Hippocampal formation (tissue), 2 donors: ENCODE data around the gene GINS2.

Source experiments
- DNase-seq, 2 donors: peaks; one replicate each; lab custom pipeline; 2025; lab: John Stamatoyannopoulos, UW

Gene GINS2

DNA sequence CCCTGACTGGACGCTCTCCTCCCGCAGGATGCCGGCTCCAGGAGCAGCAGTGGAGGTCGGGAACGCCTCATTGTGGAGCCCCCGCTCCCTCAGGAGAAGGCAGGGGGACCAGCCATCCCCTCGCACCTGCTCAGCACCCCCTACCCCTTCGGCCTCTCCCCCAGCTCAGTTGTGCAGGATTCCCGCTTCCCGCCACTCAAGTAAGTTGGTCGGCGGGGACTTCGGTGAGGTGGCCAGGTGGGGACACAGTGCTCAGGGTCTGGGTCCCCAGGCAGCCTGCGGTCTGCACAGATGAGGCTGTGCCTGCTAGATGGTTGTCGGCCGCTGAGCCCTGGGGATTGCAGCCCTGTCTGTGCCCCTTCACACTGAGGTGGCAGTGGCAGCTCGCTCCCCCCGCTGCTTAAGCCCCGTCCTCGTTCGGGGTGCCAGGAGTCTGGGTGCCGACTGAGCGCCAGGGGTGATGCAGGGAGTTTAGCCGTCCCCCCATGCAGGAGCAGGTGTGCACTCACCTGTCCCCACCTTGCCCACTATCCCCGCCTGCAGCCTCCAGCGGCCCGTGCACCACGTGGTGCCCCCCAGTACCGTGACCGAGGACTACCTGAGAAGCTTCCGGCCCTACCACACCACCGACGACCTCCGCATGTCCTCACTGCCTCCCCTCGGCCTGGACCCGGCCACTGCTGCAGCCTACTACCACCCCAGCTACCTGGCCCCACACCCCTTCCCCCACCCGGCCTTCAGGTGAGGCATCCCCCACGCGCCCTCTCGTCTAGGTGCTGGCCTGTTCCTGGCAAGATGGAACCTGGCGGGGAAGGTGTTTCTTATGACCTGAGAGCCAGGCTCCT is 34.3 kb downstream of the GINS2 start:
- no peak for DNase-seq

DNA sequence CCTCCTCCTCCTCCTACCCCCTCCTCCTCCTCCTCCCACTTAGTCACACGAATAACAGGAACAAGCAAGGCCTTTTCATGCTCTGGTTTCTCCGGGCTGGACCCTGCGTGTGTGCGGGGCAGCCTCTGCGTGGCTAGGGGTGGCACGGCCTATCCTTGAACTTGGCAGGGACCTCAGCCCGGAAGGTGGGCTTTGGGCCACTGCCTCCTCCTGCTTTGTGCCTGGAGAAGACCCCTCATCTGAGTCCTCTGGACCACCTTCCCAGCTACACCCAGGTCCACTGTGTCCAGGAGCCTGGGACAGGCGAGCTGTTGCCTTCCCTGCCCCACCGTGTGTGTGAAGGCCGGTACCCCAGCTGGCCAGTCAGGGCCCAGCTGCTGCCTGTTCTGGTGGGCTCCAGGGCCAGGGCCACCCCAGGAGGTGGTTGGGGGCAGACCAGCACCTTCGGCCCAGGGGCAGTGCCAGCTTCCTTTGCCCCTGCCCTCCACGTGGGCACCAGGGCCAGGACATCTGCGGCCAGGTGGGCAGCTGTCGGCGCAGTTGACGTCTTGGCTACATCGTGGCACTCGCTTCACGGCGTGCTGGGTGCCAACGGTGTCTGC is 35.4 kb downstream of the GINS2 start:
- DNase-seq = peak in 1 of 2 donors; percentile 57

DNA sequence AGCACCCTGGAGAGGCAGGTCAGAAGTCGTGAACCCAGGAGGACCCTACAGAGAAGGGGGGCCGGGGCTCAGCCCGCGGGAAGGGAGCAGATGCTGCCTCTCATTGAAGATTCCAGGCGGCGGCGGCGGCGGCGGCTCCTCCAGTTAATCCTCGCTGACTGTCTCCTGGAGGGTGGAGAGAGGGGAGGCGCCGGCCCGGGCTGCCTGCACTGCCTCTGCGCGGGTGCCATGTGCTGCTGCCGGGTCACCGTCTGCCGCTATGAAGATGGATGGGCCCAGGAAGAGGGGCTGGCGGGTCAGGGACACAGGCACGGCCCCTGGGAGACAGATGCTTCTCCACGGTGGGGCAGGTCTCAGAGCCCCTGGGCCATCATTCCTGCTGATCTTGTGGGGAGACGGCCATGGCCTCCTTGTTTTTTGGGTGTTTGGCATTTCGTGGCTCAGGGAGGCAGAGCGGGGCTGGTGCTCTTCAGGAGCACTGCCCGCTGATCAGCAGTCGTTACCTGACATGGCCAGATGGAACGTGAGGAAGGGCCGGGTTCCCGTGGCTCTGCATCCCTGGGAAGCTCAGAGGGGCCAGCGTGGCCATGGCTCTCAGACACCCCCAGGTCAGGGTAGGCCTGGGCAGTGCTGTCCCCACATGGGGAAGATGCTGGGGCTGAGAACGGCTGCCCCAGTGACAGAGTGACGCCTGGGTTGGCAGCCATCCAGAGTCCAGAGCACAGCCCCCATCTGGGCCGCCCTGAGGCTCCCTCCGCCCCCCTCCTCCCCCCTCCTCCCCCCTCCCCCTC is 36.1 kb downstream of the GINS2 start:
- peak; percentile 57 to 76 for DNase-seq

DNA sequence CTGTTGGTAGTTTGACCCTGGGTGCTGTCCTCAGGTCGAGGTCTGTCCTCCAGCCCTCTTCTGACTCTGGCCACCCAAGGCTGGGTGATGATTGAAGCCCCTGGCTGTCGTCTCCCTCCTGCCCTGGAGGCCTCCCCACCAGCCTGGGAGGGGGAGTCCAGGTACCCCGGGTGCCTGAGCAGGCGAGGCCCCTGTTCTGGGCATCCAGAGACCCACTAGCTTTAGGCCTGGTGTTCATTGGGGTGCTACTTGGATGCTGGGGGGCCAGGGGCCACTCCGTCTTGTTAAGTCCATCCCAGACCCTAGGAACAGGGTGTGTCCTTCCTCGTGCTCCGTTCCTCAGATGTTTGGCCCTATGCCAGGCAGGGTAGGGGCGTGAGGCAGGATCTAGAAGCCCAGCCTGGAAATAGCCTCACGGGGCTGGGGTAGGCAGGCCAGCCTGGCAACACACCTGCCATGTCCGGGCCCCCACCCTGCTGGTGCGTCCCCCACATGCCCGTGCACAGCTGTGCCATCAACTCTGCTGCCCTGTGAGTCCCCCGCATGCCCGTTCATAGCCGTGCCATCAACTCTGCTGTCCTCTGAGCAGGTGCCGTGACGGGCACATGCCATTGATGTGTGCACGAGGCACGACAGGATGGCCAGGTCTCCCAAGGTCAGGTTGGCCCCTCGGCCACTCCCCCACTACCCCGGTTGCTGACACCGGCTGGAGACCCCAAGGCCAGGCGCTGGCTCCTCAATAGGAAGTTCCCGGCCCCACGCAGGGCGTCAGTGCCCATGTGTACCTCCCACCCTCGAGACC is 36.9 kb downstream of the GINS2 start:
- peak in 1 of 2 donors; percentile 28 for DNase-seq

DNA sequence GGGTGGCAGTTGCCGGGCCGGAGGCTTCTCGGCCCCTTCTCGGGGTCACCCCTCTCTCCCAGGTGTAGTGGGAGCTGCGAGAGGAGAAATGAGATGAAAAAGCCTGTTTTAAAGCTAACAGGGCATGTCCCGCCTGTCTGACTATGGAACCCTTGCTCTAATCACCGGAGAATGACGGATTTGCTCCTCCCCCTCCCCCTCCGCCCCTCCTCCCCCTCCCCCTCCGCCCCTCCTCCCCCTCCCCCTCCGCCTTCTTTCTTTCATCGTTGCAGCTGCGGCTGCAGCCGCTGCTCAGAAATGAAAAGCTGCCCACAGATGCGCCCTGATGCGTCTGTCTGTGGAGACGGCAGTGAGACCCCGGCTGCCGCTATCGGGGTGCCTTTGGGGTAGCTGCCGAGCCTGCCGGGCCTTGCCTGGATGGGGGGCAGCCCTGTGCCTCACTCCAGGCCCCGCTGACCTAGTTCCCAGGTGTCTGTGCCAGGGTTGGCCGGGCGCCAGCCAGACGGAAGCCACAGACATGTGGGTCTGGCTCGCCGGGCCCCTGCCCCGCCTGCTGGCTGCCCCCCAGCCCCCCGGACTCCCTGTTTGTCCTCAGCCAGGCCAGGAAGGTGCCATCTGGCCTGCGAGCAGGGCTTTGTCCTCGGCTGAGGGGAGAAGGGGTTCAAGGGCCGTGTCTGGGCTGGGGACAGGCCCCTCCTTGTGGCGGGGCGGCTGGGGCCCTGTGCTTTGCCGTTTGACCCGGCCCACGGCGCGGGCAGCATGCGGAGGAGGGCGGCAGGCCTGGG is 37.7 kb downstream of the GINS2 start:
- DNase-seq = peak; percentile 41 to 77

DNA sequence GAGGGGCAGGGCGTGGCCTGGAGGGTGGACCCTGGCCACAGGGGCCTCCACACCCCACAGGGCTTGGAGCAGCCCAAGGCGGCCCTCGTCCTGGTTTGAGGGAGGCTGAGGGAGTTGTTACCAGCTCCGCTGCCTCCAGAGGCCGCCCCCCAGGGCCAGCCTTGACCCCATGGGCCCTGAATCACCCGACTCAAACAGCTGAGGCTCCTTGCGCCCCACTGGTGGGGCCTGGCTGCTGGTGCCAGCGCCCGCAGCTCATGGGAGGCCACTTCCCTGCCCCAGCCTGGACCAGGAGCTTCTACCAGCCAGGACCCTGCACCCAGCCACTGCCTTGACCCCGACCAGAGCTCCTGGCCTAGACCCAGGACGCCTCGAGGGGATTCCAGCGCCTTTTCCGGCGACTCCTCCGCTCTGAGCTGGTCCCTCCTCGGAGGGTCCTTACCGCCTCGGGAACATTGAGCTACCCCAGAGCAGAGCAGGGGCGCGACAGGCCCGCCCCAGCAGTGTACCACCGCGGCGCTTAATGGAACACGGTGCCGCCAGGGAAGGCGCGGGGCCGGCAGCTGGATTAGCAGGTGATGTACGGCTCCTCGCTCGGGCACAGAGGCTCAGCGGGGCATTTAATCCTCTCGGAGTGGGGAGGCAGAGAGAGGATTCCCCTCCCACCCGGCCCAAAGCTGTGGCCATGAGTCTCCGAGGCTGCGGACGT is 38.5 kb downstream of the GINS2 start:
- DNase-seq = no peak

DNA sequence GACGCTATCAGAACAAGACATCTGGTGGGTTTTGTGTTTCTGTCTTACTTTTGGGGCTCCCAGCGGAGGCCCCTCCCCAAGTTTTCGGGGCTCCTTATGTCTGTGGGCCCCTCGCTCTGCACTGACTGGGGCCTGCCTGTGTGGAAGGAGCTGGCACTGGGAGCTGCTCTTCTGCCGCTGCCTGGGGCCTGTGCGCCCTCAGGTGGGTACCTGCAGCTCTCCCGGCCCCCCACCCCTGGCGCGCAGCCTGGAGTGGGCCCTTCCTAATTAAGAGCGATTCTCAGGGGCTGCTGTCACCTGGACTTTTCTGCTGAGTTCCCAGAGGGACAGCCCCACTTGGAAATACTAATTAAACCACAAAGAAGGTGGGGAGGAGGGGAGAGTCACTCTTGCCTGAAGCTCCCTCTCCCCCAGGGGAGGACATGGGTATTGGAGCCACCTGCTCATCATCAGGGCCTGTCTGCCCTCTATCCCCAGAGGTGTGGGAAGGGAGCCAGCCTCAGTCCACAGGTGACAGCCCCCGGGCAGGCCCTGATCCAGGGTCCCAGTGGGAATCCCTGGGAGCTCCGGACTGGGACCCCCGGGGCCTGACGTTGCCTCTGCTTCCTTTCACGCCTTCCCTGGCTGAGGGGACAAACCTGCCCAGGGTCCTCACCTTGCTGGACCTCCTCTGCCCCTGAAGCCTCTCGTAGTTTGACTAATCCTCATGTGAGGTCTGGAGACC is 39.2 kb downstream of the GINS2 start:
- DNase-seq = no peak

DNA sequence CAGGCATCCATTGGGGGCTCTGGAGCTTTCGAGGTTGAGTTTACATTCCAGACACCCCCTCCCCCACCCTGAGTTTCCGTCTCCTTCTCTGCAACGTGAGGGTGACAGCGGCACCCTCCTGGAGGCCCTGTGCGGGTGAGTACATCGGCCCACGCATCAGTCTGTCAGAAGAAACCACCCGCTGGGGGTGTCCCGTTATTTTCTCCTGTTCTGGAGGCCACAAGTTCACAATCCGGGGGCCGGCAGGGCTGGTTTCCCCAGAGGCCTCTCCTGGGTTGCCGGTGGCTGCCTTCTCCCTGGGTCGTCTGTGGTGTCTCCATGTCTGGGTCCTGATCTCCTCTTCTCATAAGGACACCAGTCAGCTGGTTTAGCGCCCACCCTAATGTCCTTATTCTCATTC is 39.9 kb downstream of the GINS2 start:
- no peak for DNase-seq

DNA sequence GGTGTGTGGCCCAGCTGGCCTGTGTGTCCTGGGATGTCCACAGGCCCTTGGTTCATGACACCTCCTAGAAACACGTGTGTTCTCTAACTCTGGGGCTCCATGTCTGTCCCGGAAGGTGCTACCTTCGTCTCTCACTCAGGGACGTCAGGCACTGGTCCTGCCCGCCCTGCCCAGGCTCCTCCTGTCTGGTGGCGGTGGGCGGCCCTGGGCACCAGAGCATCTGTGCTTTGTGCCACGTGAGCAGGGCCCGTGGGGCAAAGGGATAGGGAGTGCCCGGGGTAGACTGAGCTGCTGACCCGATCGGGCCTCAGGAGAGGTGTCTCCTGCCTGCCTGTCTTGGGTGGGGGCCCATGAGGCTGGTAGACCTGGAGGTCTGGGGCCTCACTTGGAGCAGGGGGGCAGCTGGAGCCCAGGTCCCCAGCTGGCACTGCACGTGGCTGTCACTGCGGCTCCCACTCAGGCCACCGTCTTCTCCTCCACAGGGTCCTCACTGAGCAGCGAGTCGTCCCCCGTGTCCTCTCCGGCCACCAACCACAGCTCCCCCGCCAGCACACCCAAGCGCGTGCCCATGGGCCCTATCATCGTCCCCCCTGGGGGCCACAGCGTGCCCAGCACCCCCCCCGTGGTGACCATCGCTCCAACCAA is 40.6 kb downstream of the GINS2 start:
- no peak for DNase-seq

DNA sequence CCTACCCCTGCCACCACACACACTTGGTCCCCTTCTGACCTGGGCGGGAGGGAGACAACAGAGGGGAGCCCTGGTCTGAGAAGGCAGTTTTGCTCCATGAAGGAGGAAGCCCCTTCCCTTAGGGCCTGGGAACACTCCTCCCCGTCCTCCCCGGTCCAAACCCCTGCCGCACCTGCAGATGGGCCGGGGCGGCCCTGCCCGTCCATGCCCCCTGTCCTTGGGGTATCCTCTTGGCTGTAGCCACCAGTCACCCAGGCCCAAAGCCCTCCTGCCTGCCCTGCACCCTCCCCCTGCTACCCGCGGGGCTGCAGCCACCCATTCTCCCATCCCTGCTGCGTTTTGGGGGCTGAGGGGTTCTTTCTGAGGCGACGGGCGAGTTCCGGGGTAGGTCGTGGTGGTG is 41.8 kb downstream of the GINS2 start:
- DNase-seq = no peak

DNA sequence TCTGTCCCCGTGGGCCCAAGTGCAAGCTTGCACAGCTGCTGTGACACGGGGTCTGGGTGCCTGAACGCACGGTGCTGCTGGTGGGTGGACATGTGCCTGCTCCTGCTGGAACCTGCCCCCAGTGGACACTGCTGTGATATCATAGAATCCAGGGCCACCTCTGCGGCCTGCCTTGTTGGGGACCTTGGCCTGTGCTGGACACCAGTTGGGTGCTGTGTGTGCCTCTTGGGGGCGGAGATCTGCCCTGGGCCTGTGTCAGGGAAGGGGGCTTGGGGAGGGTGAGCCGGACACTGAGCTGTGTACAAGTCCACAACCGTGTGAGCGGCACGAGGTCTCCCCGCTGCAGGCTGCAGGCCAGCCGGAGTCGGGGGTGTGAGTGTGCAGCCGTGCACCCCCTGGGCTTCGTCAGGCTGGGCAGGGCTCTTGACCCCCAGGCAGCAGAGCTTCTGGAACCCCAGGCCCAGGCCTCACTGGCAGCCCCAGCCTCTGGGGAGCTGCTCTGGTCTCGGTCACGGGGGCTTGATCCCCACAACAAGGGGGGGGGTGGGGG is 42.3 kb downstream of the GINS2 start:
- DNase-seq = no peak

DNA sequence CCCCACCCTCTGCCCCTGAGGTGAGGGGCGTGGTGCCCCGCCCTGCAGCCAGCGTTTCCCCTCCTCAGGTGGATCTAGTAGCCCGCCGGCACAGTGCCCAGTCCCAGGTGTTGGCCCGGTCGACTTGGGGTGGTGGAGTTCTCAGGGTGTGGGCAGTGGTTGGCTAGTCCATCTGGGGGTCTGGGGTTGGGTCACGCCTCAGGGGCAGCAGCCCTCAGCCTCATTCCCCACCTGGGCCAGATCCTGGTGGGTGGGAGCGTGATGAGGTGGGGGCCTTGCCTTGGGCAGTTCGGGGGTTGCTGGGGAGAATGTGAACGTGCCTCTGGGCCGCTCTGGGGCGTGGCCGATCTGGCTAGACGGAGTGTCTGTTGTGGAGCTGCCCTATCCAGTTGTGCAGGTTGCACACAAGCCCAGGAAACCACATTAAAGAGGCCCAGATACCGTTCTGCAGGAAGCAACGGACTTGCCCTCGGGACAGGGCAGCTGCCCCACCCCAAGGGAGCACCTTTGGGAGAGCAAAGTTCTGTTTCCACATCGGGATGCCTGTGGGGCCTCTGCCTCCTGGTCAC is 43.6 kb downstream of the GINS2 start:
- DNase-seq = no peak

DNA sequence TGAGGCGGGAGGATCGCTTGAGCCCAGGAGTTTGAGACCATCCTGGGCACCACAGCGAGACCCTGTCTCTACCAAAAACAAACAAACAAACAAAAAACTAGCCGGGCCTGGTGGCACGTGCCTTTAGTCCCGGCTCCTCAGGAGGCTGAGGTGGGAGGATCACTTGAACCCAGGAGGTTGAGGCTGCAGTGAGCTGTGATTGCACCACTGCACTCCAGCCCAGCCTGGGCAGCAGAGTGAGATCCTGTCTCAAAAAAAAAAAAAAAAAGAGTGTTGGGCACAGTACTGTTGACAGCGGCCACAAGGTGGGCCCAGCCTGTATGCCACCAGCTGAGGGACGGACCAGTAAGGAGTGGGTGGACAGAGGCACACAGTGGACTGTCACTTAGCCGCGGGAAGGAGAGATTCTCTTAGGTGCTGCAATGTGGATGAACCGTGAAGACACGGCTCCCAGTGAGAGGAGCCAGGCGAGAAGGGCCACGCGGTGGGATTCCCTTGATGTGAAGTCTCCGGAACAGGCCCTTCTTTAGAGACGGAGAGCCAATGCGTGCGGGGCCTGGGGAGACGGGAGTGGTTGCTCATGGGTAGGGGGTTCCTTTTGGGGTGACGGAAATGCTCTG is 44.6 kb downstream of the GINS2 start:
- no peak for DNase-seq

DNA sequence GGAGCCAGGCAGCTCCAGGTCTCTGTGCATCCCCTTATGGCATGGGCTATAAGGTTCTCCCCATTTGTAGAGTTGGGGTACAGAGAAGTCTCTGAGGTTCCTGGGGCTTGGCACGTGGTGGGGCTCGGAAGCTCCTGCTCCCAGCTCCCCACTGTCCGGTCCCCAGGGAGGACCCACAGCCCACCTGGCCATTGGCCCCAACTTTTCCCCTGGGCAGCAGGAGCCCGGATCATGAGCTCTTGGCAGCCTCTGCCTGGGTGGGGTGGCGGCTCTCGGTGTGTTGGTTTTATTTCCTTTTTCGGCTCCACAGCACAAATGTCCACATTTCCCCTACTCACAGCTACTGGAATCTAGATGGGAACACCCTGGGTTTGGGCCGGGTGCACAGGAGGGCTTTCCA is 45.1 kb downstream of the GINS2 start:
- DNase-seq = no peak

DNA sequence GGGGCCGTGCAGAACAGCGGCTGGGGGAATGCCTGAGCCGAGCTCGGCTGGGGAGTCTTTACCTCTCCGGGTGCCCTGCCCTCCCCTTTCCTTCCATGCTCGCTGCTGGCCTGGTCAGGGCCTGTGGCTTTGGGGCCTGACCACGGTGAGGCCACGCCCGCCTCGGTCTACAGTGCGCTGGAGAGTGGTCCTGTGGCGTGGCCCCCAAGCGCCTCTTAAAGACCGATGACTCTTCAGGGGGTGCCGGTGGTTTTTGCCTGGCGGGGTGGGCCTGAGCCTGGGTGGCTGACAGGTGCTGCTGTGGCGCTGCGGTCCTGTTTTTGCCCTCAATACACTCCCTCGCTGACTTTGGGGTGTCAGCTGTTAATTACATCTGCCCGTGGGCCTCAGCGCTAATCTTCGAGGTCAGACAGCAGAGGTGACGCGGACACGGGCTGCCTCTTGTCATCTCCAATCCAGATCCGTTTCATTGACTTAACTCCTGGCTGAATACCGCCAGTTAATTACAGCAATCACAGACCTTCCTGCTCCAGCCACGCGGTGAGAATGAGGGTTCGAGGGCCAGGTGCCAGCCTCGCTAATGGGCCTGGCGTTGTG is 45.9 kb downstream of the GINS2 start:
- no peak for DNase-seq

DNA sequence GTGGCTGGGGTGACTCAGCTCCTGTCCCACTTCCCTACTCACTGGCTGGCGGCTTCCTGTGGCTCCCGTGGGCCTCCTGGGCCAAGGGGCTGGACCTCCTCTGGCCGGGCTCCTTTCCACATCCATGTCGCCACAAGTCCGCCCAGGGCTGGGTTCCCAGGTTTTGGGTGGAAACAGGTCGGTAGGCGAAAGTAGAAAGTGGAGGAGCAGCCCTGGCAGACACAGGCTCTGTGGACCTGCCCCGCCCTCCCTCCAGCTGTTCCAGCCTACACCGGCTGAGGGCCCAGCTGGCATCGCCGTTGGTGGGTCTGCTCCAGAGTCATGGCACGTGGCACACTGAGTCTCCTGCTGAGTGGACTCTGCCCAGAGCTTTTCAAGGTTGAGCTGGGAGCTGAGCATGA is 47.0 kb downstream of the GINS2 start:
- no peak for DNase-seq

DNA sequence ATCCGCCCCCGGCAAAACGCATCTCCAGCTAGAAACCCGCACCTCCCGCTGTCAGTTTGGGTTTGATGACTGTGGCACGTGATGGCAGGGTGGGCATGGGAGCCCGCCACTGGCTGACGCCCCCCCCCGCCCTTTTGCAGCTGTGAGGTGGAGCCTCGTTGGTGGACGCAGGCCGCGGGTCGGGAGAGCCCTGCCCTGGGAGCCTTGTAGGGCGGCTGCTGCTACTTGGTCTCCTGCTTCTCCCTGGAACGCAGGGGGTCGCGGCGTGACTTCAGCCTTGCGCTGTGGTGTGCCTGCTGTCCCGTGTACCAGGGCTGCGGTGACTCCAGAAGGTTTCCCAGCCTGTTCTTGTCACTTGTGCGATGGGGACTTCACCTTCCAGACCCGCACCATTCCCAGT is 47.4 kb downstream of the GINS2 start:
- DNase-seq = no peak

DNA sequence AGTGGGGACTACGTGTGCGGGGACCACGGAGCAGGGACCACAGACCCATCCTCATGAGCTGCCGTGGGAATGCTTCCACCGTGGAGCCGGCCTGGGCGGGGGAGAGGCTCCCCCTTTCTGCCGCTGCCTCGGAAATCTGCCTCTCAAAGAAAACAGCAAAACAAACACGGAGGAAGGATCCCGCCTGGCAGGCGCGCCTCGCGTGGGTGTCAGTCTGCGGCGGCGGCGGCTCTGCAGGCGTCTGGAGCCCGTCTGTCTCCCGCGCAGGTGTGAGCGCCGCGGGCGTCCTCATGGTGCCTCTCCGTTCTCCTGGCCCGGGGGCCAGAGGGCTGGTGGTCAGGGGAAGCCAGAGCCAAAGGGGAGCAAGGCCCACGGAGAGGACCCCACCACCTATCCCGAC is 48.2 kb downstream of the GINS2 start:
- DNase-seq = no peak
